Stimulated activated CD4-positive, alpha-beta T cell treated with anti-CD3 and anti-CD28 coated beads, Interleukin-4, amount 100 ng/mL, for 24 hours (primary cell): ENCODE results near the gene SERPINA3.
"Not testable (repeated sequence)": the region's sequence is repeated elsewhere in the genome, so short reads cannot be mapped to it uniquely, and the experiment has no call there.

Experiments used
- DNase-seq: peaks from one replicate; pipeline ENCODE4 v3.0.0-alpha.2; 2020

SERPINA3 gene

GRCh38 chr14:94612174-94612573, at the start of gene SERPINA3:
Gene SERPINA3, plus strand, starts transcription at chr14:94612391. Its CDS starts 2,051 bp downstream, at chr14:94614442.
- DNase-seq, result no peak

GRCh38 chr14:94562941-94563883, 49.0 kb upstream of the SERPINA3 start:
- DNase-seq, result no peak

- no peak for DNase-seq
Measured at GRCh38 chr14:94564381-94564780, 47.8 kb upstream of the SERPINA3 start.

- no peak for DNase-seq
Measured at GRCh38 chr14:94568186-94568585, 44.0 kb upstream of the SERPINA3 start.

- DNase-seq, result no peak
Measured at GRCh38 chr14:94569381-94570001, 42.7 kb upstream of the SERPINA3 start.

- no peak for DNase-seq
Measured at GRCh38 chr14:94570002-94570400, 42.2 kb upstream of the SERPINA3 start.

GRCh38 chr14:94570440-94570839, 41.8 kb upstream of the SERPINA3 start:
- no peak for DNase-seq

- no peak for DNase-seq
Measured at GRCh38 chr14:94571395-94571794, 40.8 kb upstream of the SERPINA3 start.

- DNase-seq, result no peak
Measured at GRCh38 chr14:94571950-94572349, 40.2 kb upstream of the SERPINA3 start.

- no peak for DNase-seq
Measured at GRCh38 chr14:94572637-94573303, 39.4 kb upstream of the SERPINA3 start.

- DNase-seq, result no peak
Measured at GRCh38 chr14:94573475-94574277, 38.5 kb upstream of the SERPINA3 start.

GRCh38 chr14:94574336-94574735, 37.9 kb upstream of the SERPINA3 start:
- no peak for DNase-seq

GRCh38 chr14:94575730-94576585, 36.2 kb upstream of the SERPINA3 start:
- DNase-seq, result no peak

- not testable (repeated sequence) for DNase-seq
Measured at GRCh38 chr14:94577472-94577871, 34.7 kb upstream of the SERPINA3 start.

- DNase-seq, result no peak
Measured at GRCh38 chr14:94578712-94579111, 33.5 kb upstream of the SERPINA3 start.

- no peak for DNase-seq
Measured at GRCh38 chr14:94581127-94581999, 30.8 kb upstream of the SERPINA3 start, which contains the start of gene SERPINA5. Gene SERPINA5, plus strand, starts transcription at chr14:94581426. Its CDS starts 5,937 bp downstream, at chr14:94587363.

- DNase-seq, result no peak
Measured at GRCh38 chr14:94582199-94582750, 29.9 kb upstream of the SERPINA3 start.

- DNase-seq, result no peak
Measured at GRCh38 chr14:94582851-94583250, 29.3 kb upstream of the SERPINA3 start.

GRCh38 chr14:94583557-94583956, 28.6 kb upstream of the SERPINA3 start:
- DNase-seq, result no peak

GRCh38 chr14:94584591-94585280, 27.5 kb upstream of the SERPINA3 start:
- no peak for DNase-seq
